Right lobe of liver (tissue), 4 donors: ENCODE results near the gene MOSPD2.

Experiments used
- CTCF ChIP-seq, 4 donors: fragments of 200-600 bp in 3 of 4; fragments of 450-650 bp in 1 of 4; IDR thresholded peaks; one replicate each; pipeline versions ENCODE4 v1.5.1 to v1.8.0; 2016 to 2022; ENCODE audit warnings: antibody characterized with exemption in 4 of 4, mild to moderate bottlenecking in 2 of 4
- POLR2A ChIP-seq: fragments of 450-650 bp; IDR thresholded peaks from one replicate; pipeline ENCODE4 v1.6.1; 2017; ENCODE audit warnings: antibody characterized with exemption, mild to moderate bottlenecking
- donor health status: DM: no; HTN: no; CAD: no.
- donor health status: DM: no; HTN: no; CAD: no.
- donor health status: DM: no; HTN: yes; CAD: no.

GRCh38 chrX:14930663-14931062 is 57.4 kb downstream of the MOSPD2 start:
- TF ChIP-seq CTCF (IDR thresholded peaks at IDR 0.05) (no peak), POLR2A (no peak)
